Heart right ventricle (tissue), 16 donors: ENCODE data around the gene A2M. TPM values are rescaled to one million over a fixed set of nuclear protein-coding genes. Genes with fewer than 3 reads are reported as not detected.

Source experiments
- ATAC-seq, 8 donors: fragments of 200-7000 bp; cut with Tn5 transposase; one replicate each; pipeline ENCODE4 v1.9.1; 2020; ENCODE audit warnings: mild to moderate bottlenecking in 8 of 8, moderate library complexity in 8 of 8, moderate number of reproducible peaks in 1 of 8
- DNase-seq, 2 donors: peaks; one replicate each; pipeline ENCODE4 v3.0.0-alpha.2; 2020
- H3K27ac ChIP-seq, 10 donors: fragments of 200-600 bp; sonication (generic) in 2 of 10; one replicate each; pipeline versions ENCODE4 v1.5.0 to v1.8.0; 2020 to 2022; ENCODE audit warnings: mild to moderate bottlenecking in 3 of 10
- H3K27me3 ChIP-seq, 7 donors: fragments of 200-600 bp; one replicate each; pipeline ENCODE4 v1.8.0; 2021 to 2022; ENCODE audit warnings: mild to moderate bottlenecking in 2 of 7
- H3K36me3 ChIP-seq, 9 donors: fragments of 200-600 bp; sonication (generic) in 1 of 9; one replicate each; pipeline versions ENCODE4 v1.5.0 to v1.8.0; 2020 to 2022; ENCODE audit warnings: mild to moderate bottlenecking in 2 of 9
- H3K4me1 ChIP-seq, 9 donors: fragments of 200-600 bp; sonication (generic) in 1 of 9; one replicate each; pipeline versions ENCODE4 v1.5.0 to v1.8.0; 2020 to 2022; ENCODE audit warnings: mild to moderate bottlenecking in 4 of 9
- H3K4me3 ChIP-seq, 10 donors: fragments of 200-600 bp; sonication (generic) in 2 of 10; one replicate each; pipeline versions ENCODE4 v1.5.0 to v1.8.0; 2020 to 2022; ENCODE audit warnings: mild to moderate bottlenecking in 7 of 10, moderate library complexity in 2 of 10
- H3K9me3 ChIP-seq, 11 donors: fragments of 200-600 bp in 10 of 11; sonication (generic) in 2 of 11; one replicate each; pipeline versions ENCODE4 v1.5.0 to v1.8.0; 2013 to 2022; ENCODE audit warnings: mild to moderate bottlenecking in 2 of 11, control low read depth in 1 of 11, moderate library complexity in 1 of 11
- WGBS, 2 donors: extraction: QIAGEN DNeasy Blood & Tissue Kit; methylation state at CpG; one replicate each; pipeline ENCODE4 v1.1.7; 2013; ENCODE audit warnings: inconsistent platforms in 1 of 2; 5-methylcytosine and 5-hydroxymethylcytosine counted together
- intact Hi-C, 10 donors: fragments of 100-400 bp; cut with DNase I; formaldehyde crosslinking; loops; one replicate each; pipeline versions ENCODE4 v1.11.1 to v1.14.2; 2022
- polyA plus RNA-seq, 2 donors: library from polyadenylated mRNA; stranded (reverse); fragments of 200-250 nt; gene quantifications; one replicate each; pipeline ENCODE4 v1.2.3, GENCODE V29; 2013
- total RNA-seq, 10 donors: library from RNA; stranded (reverse); fragmentation: NEBNext Ultra II Directional in 3 of 10; extraction: Animal tissue kit (Norgen Biotek cat#: 25700) in 3 of 10; gene quantifications; one replicate each; pipeline versions ENCODE4 v1.2.1 to v1.2.4, GENCODE V29; 2021 to 2023
- TF ChIP-seq, protein P1 (sequence below), 9 donors: fragments of 200-600 bp; sonication (generic) in 2 of 9; IDR thresholded peaks; one replicate each; pipeline versions ENCODE4 v1.5.0 to v1.8.0; 2021 to 2022; ENCODE audit warnings: antibody characterized with exemption in 9 of 9, mild to moderate bottlenecking in 5 of 9, moderate library complexity in 1 of 9
- donor health status: Arrhythmogenic right ventricular cardiomyopathy.
- donor health status: ischemic (EF 13 %, LVEDD 7.1; RV severe dilation, severe dysfunction).
- donor health status: healthy with polysubstance abuse.
- donor health status: DM: no; HTN: yes; CAD: no.
- donor health status: DM: no; HTN: no; CAD: no.
- donor health status: ischemic (EF 25% LVEDD 6.9; RV normal size, moderate dysfunction).
- donor health status: ischemic (EF 25% LVEDD 5.7; RV mildly dilated, moderate dysfunction).
- donor health status: healthy.
- donor health status: DM: yes; HTN: yes; CAD: no.
- donor health status: Ischemic cardiomyopathy.
- donor health status: ischemic (EF 35%, LVEDD 5.7; RV mildly dilated, moderate dysfunction).
- donor health status: nonischemic (EF 11% LVEDD 7.7; RV severe dilation, severe dysfunction).
- donor health status: DM: yes; HTN: yes; CAD: no.
- donor health status: PGD.
- donor health status: ischemic (EF 29% LVEDD 5.4; RV normal size, mild dysfunction).
- donor health status: nonischemic (EF 23%, LVEDD 6.1; RV moderate dilation, normal function).

A2M gene
- total and polyA plus RNA-seq, 12 donors, result 194 to 1,678 (median 449) TPM

DNA sequence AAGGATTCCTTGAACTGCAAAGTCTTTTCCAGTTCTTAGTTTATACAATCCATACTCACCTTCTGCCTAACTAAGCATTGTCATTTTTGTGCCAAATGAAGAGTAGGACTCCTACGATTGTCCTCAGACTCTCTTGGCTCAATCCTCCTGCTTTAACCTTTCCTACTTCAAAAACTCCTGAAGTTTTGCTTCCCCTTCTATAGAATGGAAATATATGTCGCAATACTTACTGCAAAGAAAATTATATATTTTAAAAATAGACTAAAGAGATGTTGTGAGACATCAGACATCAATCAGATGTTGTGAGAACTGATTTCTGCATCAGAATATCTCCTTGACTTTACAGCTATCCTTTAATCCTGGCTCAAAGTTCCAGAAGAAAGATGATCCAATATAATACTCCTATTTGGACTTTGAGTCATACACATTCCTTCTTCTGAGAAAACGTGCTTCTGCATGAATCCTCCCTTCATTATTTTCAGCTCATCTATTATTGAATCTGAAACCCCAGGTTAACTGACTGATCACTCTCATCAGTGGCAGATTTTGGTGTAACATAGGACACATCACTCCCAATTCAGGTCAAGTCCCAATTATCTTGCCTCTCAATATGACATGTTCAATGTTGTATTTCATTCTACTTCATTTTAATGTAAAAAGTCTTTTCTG is 48.8 kb downstream of the A2M start:
- intact Hi-C loops, result loop anchor here in 2 of 10 donors (5.0 to 10.0 kb wide), 3 partner anchors 35 to 398 kb away; no protein-coding TSS in a partner anchor
- Histone ChIP-seq H3K36me3 (peaks cover 6 to 56% (median 40%) of the 10 kb centered on the region in 9 donors), H3K9me3 (no peaks in the 10 kb centered on the region), H3K4me3 (no peak overlapping the region), H3K27ac (no peak overlapping the region), H3K4me1 (peaks cover 4 to 24% (median 14%) of the 10 kb centered on the region in 9 donors), H3K27me3 (no peaks in the 10 kb centered on the region)
- WGBS, 2 donors, result 76 to 77% methylated on average over 3 of the region's 3 CpGs
- TF ChIP-seq, protein P1, sequence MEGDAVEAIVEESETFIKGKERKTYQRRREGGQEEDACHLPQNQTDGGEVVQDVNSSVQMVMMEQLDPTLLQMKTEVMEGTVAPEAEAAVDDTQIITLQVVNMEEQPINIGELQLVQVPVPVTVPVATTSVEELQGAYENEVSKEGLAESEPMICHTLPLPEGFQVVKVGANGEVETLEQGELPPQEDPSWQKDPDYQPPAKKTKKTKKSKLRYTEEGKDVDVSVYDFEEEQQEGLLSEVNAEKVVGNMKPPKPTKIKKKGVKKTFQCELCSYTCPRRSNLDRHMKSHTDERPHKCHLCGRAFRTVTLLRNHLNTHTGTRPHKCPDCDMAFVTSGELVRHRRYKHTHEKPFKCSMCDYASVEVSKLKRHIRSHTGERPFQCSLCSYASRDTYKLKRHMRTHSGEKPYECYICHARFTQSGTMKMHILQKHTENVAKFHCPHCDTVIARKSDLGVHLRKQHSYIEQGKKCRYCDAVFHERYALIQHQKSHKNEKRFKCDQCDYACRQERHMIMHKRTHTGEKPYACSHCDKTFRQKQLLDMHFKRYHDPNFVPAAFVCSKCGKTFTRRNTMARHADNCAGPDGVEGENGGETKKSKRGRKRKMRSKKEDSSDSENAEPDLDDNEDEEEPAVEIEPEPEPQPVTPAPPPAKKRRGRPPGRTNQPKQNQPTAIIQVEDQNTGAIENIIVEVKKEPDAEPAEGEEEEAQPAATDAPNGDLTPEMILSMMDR (IDR thresholded peaks at IDR 0.05), result no peak
- DNase-seq, result no peak
- ATAC-seq, result no peak

DNA sequence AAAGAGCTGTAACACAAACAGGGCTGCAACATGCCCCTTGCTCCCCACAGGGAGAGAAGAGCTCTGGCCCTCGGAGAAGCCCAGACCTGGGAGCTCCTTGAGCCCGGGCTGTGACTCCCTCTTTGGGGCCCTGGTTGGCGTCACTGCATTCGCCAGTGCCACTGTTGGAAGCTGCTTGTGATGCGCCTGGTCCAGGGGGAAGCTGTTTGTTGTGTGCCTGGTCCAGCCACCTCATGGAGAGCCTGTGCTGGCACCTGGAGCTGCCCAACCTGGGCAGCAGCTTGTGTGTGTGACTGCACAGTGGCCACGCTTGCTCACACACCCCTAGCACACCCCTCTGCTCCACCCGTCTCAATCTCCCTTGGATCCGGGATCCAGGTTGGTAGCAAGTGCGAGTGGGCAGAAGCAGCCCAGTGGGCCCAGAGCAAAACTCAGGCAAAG is 49.5 kb downstream of the A2M start:
- no peak for ATAC-seq
- H3K27ac ChIP-seq, result peak overlapping the region in 3 of 10 donors; percentile 94 to 99 (median 98)
- WGBS, 2 donors, result 88 to 94% methylated on average over 9 of the region's 9 CpGs
- H3K9me3 ChIP-seq, result no peaks in the 10 kb centered on the region
- peaks cover 4 to 24% (median 14%) of the 10 kb centered on the region in 9 donors for H3K4me1 ChIP-seq
- H3K27me3 ChIP-seq, result no peaks in the 10 kb centered on the region
- H3K4me3 ChIP-seq, result no peak overlapping the region
- TF ChIP-seq, protein P1 (IDR thresholded peaks at IDR 0.05), result no peak
- intact Hi-C loops, result loop anchor here in 2 of 10 donors (5.0 to 10.0 kb wide), 3 partner anchors 36 to 399 kb away; no protein-coding TSS in a partner anchor
- DNase-seq, result peak in 1 of 2 donors; percentile 14
- peaks cover 6 to 50% (median 33%) of the 10 kb centered on the region in 9 donors for H3K36me3 ChIP-seq

- no peaks in the 10 kb centered on the region for H3K27me3 ChIP-seq
- 75 to 94% methylated on average over 1 of the region's 1 CpG for WGBS, 2 donors
- no peak for DNase-seq
- peak in 3 of 8 donors; percentile 0 to 1 (median 1) for ATAC-seq
- H3K4me3 ChIP-seq, result peak overlapping the region in 9 of 10 donors; percentile 70 to 98 (median 92)
- no peaks in the 10 kb centered on the region for H3K9me3 ChIP-seq
- H3K36me3 ChIP-seq, result peaks cover 4 to 43% (median 28%) of the 10 kb centered on the region in 9 donors
- TF ChIP-seq, protein P1 (IDR thresholded peaks at IDR 0.05), result no peak
- peak overlapping the region; percentile 94 to 99 (median 98) for H3K27ac ChIP-seq
- intact Hi-C loops, result loop anchor here in 2 of 10 donors (5.0 to 10.0 kb wide), 3 partner anchors 37 to 399 kb away; no protein-coding TSS in a partner anchor
- peaks cover 4 to 24% (median 14%) of the 10 kb centered on the region in 9 donors for H3K4me1 ChIP-seq
These were observed 50.2 kb downstream of the A2M start for GRCh38 chr12:9065607-9065856.

DNA sequence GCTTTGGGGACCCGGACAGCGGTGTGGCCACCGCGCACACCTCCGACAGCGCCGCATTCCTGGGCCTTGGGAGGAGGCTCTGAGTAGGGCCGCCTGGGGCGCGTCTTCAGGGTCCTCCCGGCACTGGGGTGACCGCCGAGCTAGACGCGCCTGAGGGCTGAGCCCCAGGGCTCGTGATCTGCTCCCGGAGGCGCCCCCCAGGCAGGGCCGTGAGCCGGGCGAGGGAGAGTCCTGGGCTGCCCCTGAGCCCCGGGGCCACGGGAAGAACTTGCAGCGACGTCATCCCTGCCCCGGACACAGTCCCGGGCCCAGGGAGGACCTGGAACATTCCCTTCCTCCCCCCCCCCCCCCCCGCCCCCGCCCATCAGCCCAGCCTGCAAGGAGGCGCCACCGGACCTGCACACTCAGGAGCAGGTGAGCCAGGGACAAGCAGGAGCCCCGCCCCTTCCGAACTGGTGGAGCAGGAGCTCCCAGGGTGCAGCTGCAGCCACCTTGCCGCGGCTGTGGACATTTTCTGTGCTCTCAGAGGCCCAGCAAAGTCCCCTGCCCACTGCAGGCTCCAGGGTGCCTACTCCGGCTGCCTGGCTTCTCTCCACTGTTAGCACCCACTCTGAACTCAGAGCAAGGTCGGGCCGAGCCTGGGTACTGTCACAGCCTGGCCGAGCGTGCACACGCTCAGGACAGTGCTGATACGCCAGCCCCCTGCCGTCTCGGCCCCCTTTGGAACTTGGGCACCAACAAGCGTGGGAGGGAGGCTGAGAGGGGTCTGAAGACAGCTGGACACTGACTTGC is 50.7 kb downstream of the A2M start:
- peak overlapping the region; percentile 94 to 99 (median 98) for H3K27ac ChIP-seq
- TF ChIP-seq, protein P1 (IDR thresholded peaks at IDR 0.05), result no peak
- peaks cover 4 to 24% (median 14%) of the 10 kb centered on the region in 9 donors for H3K4me1 ChIP-seq
- peak; percentile 71 to 75 for DNase-seq
- intact Hi-C loops, result loop anchor here in 2 of 10 donors (5.0 to 10.0 kb wide), 3 partner anchors 37 to 400 kb away; no protein-coding TSS in a partner anchor
- peak overlapping the region; percentile 70 to 98 (median 92) for H3K4me3 ChIP-seq
- WGBS, 2 donors, result 14 to 21% methylated on average over 33 to 45 of the region's 45 CpGs
- no peaks in the 10 kb centered on the region for H3K9me3 ChIP-seq
- peak; percentile 90 to 96 (median 94) for ATAC-seq
- peaks cover under 1 to 38% (median 23%) of the 10 kb centered on the region in 9 donors for H3K36me3 ChIP-seq
- no peaks in the 10 kb centered on the region for H3K27me3 ChIP-seq
